Limb (tissue), 2 donors: ENCODE results near the gene FAM168A.

Experiments
- DNase-seq, 2 donors: peaks; one replicate each; pipeline ENCODE4 v3.0.0-alpha.2; 2016; ENCODE audit errors: extremely low spot score in 2 of 2

The FAM168A gene

DNA sequence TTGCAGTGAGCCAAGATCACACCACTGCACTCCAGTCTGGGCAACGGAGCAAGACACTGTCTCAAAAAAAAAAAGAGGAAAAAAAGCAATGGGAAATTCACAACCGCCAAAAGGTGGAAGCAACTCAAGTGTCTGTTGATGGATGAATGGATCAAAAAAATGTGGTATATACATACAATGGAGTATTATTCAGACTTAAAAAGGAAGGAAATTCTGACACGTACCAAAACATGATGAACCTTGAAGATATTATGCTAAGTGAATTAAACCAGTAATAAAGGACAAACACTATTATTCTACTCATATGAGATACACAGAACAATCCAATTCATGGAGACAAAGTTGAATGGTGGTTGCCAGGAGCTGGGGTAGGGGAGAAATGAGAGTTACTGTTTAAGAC, 40.9 kb downstream of the FAM168A start:
- no peak for DNase-seq

DNA sequence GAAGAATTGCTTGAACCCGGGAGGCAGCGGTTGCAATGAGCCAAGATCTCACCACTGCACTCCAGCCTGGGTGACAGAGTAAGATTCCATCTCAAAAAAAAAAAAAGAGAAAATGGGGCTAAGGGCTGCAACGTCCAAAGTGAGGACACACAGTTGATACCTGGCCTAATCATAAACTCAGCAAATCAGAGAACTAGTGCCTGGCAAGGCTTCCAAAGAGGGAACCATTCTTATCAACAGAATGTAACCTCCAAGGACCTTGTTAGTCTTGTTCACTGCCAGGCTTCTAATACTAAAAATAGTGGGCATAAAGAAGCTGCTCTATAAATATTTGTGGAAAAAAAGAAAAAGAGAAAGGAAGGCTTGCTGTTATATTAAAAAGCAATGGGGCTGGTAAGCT, 42.3 kb downstream of the FAM168A start:
- DNase-seq, result no peak

DNA sequence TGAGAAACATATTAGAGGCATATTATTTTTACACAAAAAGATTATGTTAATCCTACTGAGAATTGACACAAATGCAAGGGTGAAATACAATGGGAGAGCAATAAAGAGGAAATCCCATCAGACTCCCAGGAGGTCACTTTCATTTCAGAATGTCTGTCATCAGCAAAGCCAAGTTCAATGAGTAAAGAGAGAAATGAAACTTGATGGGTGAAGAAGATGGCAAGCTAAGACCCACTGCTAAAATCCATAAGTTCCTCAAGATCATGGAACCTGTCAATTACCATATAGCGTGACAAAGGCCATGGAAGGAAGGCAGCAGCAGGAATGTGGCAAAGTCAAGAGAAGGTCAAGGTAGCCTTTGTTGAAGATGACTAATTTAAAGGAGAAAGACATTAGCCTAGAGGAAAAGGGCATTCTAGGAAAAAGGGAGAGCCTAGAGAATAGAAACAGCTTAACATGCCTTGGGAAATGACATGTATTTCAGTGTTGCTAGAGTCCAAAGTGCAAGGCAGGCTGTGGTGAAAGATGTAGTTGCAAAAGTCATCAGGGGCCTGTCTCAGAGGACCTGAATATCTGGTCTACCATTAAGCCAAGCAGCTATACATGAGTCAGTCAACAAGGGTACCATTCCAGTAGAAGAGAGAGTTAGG, 43.1 kb downstream of the FAM168A start:
- DNase-seq, result no peak

DNA sequence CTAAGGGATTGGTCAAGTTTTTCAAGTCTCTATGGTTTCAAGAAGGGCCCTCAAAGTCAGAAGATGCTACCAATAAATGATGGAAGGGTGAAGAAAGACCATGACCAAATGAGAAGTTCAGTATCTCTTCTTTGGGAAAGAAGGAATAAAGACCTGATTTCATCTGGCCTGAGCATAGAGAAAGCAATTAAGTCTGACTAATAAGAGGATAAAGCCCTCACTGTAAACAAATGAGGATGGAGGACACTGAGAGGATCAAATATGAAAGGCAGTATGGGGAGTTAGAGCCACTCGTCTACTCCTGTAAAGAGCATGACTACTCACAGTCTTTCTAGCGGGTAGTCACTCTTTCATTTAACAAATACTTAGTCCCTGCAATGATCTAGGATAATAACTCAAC, 44.6 kb downstream of the FAM168A start:
- DNase-seq, result no peak

DNA sequence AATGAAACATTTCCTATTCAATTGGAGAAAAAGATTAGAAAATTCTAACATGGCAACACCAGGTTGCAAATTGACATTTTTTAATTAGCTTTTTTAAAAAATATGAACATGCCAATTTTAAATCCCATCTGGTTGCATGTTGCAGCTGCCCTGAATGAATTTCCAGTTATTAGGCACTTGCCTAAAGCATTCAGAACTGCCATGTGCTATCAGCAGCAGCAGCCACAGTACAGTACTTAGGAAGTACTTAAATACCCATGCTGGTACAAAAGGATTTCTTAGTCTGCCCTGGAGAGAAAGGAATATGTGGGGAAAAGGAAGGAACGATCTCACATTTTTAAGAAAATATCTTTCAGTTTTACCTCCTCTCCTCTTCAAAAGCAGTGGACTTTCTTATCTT, 46.2 kb downstream of the FAM168A start:
- no peak for DNase-seq

DNA sequence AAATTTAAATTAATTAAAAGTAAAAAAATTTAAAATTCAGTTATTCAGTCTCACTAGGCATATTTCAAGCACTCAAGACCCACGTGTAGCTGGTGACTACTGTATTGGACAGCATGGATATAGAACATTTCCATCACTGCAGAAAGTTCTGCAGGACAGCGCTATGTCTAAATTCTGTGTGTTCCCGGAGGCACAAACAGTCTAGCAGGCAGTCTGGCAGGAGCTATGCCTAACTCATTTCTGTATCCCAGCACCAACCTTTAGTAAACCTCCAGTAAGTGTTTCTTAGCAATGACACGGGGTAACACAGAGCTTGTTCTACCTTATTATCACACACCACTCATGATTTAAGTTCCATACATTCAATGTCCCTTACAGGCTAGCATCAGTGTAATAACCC, 48.5 kb downstream of the FAM168A start:
- no peak for DNase-seq

DNA sequence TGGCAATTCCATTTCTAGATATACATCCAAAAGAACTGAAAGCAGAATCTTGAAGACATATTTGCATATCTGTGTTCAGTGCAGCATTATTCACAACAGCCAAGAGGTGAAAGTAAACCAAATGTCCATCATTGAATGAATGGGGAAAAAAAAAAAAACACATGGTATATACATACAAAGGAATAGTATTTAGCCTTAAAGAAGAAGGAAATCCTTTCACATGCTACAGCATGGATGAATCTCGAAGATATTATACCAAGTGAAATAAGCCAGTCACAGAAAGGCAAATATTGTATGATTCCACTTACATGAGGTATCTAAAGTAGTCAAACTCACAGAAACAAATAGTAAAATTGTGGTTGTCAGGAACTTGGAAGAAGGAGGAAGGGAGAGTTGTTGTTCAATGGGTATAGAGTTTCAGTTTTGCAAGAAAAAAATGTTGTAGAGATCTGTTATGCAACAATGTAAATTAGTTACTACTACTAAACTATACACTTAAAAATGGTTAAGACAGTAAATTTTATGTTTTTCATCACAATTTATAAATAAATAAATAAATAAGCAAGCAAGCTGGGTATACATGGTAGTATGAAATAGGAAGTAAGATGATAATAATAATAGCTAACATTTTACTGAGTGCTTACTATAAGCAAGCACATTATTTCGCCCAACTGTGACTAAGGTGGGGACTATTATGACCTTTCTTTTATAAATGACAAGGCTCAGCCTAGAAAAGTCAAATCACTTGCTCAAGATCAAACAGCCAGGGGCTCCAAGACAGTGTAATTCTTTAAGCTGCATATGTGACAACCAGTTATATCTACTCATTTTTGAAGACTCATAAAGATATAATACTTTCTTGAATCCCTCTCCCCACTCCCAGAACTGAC, 50.0 kb downstream of the FAM168A start:
- DNase-seq, result no peak

DNA sequence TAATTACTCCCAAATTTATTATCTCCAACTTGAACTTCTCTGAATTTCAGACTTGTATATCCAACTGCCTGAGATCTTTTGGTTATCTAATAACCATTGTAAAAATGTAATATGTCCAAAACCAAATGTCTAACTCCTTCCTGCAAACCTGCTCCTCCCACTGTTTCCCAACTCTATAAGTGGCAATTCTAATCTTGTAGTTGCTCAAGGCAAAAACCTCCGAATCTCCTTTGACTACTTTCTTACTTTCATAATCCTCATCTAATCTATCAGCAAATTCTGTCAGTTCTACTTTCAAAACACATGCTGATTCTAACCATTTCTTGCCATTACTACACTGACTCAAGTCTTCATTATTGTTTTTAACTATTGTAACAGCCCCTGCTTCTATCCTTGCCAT, 55.7 kb downstream of the FAM168A start:
- DNase-seq, result no peak

DNA sequence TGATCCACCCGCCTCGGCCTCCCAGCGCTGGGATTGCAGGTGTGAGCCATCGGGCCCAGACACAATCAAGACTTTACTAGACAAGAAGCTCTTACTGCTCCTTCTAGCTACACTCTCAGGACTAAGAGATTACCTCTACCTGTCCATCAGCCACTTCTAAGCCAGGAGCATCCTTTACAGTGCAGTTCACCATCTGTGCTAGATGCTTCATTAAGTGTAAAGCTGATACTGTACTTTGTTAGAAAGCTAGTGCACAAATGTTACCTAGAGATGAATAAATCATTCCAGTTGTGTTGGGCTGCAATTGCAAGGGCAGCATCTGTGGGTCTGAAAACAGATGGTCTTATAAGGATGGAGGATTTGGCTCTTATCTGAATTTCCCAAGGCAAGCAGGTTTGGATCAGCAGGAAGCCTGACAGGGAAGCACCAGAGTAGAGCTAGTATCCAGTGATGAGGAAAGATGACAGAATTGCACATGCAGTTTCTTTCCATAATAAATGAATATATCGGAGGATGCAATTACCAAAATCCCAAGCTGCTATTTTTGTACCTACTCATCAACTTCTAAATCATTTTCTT, 58.3 kb downstream of the FAM168A start:
- no peak for DNase-seq

DNA sequence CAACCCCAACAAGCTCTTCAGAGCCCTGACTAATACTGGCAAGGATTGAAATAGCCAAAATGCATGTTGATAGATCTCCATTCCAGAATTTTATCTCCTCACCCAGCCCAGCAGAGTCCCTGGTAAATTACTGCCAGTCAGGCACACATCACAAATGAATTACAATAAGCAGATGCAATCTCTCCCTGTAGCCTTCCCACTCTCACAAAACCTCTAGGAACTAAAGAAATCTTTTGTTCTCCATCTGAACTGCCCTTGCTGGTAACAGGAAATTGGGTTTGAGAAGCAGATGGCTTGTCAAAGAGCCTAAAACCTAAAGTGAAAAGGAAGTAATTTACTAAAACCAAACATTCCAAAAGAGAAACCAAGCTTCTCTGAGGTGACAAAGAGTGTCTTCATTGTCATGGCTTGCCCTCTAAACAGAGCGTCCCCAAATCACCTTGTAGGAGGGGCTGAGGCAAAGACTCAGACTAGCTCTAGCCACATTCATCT, 59.5 kb downstream of the FAM168A start:
- no peak for DNase-seq

DNA sequence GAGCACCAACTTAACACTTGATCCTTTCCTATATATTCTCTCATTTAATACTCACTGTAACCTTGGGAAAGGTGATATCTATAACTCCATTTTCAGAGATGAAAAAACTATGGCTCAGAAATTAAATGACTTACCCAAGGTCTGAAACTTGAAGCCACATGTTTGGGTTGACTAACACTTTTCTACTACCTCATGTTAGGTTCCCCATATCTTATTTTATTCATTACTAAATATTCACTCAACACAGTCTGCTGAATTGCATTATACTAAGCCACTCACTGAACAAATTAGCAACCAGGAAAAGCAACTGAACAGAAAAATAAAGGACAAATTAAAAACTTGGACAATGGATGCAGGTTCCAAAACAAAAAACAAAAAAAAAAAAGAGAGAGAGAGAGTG, 59.9 kb downstream of the FAM168A start:
- DNase-seq, result no peak

DNA sequence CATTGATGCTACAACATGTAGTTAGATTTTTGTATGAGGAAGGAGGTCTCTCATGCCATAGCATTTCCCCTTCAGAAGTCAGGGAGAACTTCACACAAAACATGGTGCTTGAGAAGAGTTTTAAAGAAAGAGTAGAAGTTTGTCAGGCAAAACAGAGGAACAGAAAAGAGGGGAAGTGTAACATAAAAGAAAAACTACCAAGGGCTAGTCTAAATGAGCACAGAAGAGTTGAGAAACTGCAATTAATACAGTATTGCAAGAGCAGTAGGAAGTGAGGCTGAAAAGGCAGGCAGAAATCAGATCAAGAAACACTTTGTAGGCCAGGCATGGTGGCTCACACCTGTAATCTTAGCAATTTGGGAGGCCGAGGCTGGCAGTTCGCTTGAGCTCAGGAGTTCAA, 61.0 kb downstream of the FAM168A start:
- no peak for DNase-seq

DNA sequence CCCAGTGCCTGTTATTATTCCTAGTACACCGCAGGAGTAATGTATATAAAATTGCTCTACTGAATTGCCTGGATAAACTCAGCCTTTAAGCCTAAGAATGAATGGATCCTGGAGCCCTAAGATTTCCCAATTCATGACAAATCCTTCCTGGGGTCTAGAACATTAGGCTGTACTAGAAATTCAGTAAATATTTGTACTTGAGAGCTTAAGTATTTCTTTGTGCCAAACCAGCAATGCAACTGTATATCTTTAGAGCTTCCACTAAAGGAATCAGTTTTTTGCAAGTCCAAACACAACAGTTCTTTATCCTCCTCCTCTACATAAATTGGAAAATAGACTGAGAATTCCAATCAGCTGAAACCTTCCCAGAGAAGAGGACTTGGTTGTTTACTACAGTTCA, 65.6 kb downstream of the FAM168A start:
- no peak for DNase-seq

DNA sequence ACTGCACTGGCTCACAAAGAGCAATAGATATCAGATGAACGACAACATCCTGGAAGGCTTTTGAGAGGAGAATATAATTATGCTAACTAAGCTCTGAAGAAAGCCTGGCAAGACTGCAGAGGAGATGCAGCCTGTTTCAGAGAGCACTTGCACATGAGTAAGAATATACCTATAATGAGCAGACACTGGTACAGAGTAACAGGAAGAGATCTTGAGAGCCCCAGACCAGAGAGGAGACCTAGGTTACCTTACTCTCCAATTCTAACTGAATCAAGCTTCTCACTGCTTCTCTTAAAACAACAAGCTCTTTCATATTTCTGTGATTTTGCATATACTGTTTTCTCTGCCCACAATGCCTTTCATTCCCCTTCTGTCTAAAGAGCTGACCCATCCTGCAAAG, 66.5 kb downstream of the FAM168A start:
- no peak for DNase-seq

DNA sequence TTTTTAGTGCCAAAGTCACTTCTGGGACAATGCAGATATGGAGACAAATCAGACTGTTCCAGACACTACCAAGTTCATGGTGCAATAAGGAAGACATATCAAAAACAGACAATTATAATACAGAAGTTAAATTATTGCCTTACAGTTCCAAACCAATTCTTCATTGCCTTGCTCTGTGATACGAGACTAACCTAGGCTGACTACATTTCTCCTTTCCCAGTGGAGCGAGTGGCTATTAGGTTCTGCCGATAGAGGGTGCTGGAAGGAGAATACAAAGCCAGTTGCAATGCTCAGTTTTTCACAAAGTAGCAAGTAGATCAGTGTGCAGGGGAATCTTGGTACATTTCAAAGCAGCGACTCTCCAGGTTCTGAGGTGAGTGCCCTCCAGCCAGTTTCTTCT, 67.8 kb downstream of the FAM168A start:
- DNase-seq, result no peak

DNA sequence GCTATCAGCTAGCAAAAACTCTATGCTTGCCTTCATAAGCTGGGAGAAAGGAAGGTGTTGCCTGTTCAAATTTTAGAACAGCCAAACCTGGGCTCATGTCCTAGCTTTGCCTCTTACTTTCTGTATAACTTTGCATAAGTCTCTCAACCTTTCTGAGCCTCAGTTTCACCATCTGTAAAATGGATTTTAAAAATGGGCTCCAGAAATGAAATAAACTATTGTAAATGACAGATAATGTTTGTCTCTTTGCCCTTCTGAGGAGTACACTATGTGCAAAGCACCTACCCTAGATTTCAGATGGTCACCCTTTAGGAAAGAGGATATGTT, 68.7 kb downstream of the FAM168A start:
- DNase-seq, result no peak

DNA sequence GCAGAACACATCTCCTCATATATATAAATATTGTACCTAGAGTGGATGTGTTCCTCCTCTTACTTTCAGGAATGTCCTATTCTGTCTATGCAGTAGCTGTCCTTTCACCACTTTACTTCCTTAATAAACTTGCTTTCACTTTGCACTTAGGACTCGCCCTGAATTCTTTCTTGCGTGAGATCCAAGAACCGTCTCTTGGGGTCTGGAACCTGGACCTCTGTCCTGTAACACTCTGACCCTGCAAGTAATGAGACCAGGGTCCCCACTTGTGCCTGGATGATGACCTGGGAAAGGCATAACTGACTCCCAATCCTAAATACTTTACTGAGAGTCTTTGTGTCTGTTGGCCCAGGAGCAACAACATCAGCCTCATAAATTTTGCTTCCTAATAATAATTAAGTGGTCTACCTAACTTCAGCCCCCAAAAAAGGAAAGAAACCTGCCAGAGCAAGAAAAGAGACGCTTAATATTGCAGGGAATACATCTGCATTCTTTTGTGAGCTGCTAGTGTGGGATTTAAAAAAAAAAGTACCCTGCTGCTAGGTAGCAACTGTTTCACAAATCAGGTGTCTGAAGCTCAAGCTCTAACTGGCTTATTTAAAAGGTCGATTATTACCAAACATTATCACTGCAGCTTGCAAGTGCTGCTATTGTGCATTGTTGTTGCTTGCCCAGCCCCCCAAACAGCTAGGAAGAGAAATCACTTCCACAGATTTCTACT, 69.3 kb downstream of the FAM168A start:
- DNase-seq, result no peak

DNA sequence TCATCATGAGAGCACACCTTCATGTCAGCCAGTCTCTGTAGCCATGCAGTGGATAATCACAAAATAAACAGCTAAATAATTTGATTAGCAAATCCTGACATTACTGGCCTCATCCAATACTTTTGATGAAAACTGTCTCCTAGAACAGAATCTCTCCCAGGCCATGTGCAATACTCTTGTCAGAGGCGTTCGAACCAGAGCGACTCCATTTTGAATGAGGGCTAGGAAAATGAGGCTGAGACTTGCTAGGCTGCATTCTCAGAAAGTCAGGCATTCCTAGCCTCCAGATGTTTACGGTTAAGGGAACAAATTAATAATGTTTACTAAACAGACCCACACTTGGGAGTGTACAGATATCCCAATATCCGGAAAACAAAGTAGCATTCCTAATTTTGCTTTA, 69.9 kb downstream of the FAM168A start:
- DNase-seq, result no peak

DNA sequence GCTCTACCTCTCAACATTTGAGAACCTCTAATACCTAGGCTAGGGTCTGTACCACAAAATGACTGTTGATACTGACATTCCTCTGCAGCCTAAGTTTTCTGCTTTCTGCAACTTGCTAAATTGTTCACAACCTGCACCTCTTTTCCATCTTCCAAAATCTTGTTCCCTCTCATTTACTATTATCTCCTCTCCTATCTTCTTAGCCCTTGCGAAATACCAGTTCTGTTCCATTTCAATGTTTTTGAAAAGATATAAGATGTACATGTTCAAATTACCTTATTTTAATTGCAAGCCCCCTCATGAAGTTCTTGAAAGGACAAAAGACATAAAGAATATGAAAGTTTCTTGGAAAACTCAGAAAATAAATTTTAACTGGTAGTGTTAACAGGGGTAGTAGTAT, 72.3 kb downstream of the FAM168A start:
- DNase-seq, result no peak

DNA sequence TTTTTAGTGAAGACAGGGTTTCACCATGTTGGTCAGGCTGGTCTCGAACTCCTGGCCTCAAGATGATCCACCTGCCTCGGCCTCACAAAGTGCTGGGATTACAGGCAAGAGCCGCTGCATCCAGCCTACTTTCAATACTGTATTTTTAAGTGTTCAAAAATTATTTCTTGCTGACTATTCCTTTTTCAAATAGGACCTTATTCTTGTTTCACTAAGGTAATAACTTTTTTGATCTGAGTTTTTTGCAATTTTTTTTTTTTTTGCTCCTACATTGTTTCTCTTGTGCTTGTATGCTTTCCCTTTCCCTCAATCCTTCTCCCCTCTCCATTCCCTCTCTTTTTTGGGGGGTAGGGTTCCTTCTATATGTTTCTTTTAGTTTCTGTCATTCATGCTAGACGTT, 73.1 kb downstream of the FAM168A start:
- DNase-seq, result no peak

DNA sequence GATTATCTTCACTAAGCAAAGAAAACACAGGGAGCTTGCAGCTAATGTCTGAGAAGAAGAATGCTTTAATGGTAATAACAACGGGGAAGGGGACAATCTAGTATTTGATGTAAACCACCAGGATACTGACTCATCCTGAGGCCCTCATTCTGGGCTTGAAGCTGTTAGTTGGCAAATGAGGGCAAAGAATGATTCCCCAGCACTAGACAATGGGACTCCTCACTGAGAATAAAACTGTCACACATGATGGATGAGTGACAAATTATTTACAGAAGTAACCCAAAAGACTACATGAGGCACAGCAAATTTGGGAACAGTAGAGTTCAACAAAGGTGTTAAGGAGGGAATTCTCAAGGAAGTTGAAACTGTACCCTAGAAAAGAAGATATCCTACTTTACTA, 76.3 kb downstream of the FAM168A start:
- no peak for DNase-seq
